ENCODE results near the gene ANKRD53.

ANKRD53 gene

GRCh38 chr2:70988726-70989648 is 10.6 kb downstream of the ANKRD53 start:
- DNase-seq (ENCODE audit: low spot score) = no peak
- TF ChIP-seq CTCF (IDR thresholded peaks at IDR 0.05; ENCODE audit: extremely low read depth, missing control alignments) = no peak

GRCh38 chr2:70990216-70990615 is 11.8 kb downstream of the ANKRD53 start:
- DNase-seq (ENCODE audit: low spot score) = no peak
- TF ChIP-seq CTCF (IDR thresholded peaks at IDR 0.05; ENCODE audit: extremely low read depth, missing control alignments) = no peak

DNA sequence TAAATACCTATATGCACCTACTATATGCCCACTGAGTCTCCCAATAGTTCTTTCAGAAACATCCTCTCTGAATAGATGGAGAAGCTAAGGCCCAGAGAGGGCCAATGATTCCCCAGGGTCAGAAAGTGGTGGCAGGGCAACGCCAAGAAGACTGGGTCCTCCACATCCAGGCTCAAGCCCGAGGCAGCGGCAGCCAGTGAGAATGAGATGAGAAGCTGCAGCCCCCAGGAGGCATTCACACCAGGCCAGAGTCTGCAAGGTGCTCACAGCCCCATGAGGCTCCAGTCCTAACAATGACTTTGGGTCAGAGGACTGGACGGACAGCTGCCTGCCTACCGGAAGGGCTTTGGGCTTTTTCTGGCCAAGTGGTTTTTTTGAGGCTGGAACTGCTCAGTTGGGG is 12.7 kb downstream of the ANKRD53 start:
- no peak for TF ChIP-seq CTCF (IDR thresholded peaks at IDR 0.05; ENCODE audit: extremely low read depth, missing control alignments)
- no peak for DNase-seq (ENCODE audit: low spot score)

DNA sequence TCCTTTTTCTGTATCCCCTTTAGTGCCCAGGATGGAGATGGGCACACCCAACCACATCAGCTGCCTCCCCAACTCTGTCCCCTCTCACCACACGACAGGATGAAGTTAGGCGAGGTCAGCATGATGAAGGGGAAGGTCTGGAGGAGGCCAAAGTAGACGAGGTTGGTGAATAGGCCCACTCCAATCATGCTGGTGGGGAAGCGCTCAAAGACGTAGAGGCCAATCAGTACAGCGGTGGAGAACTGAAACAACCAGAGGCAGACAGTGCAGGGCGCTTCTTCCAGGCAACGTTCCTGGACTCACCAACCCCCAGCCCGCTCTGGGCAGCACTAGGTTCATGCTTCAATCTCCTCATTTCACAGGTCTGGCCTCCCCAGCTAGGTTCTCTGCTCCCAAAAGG is 13.3 kb downstream of the ANKRD53 start:
- TF ChIP-seq CTCF (IDR thresholded peaks at IDR 0.05; ENCODE audit: extremely low read depth, missing control alignments) = no peak
- DNase-seq (ENCODE audit: low spot score) = no peak

DNA sequence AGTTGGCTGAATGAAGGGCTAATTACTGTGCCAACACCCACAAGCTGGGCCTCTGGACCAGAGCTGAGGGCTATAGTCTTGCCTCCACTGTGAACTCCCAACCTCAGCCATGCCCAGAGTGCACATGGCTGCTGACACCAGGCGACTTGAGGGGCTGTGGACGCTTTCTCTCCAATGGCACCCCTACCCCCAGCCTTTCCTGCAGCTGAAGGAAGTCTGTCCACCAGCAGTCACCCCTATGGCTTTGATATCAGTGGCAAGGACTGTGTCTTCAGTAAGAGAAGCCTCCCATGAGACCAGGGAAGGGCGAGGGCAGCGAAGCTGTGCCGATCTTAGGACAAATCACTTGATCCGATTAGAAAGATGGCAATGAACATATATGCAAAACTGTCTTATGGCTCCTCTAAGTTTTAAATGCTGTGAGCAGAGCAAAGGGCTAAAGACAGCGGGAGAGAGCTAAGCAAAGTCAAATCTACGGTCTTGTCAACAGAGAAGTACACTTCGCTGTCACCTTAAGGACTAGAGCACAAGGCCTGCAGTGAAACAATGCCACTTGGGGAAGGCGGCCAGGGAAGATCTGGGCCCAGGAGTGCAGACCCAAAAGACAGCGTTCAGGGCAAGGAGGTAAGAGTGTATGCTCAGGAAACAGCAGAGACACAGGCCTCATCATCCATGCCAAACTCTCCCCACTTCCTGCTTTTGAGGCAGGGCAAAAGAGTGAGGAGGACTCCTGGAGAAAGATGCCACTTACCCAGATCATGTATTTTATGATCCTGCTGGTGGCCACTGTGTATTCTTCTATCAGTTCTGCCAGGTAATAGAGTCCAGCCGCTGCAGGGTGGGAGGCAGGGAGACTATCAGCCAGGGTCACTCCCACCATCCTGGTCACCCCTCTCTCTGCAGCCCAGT is 14.8 kb downstream of the ANKRD53 start:
- no peak for TF ChIP-seq CTCF (IDR thresholded peaks at IDR 0.05; ENCODE audit: extremely low read depth, missing control alignments)
- DNase-seq (ENCODE audit: low spot score) = peak; percentile 4

- peak; percentile 62 for DNase-seq (ENCODE audit: low spot score)
- no peak for TF ChIP-seq CTCF (IDR thresholded peaks at IDR 0.05; ENCODE audit: extremely low read depth, missing control alignments)
Observed at GRCh38 chr2:70994009-70994698, 15.7 kb downstream of the ANKRD53 start.
